Type B pancreatic cell (in vitro differentiated cells): Measurements from ENCODE around the gene SLC25A21. TPM values are rescaled to one million over a fixed set of nuclear protein-coding genes. Genes with fewer than 3 reads are reported as not detected.

Source experiments
- DNase-seq: peaks from one replicate; pipeline ENCODE4 v3.0.0; 2021; ENCODE audit warnings: mixed read lengths; ENCODE audit not compliant: unreplicated experiment; ENCODE audit errors: extremely low spot score
- H3K27ac Mint-ChIP-seq: 2 replicates; pipeline ENCODE4 v1.8.0; 2021; ENCODE audit warnings: mild to moderate bottlenecking, mixed read lengths
- H3K27me3 Mint-ChIP-seq: 2 replicates; pipeline ENCODE4 v1.8.0; 2021; ENCODE audit warnings: mixed read lengths
- H3K36me3 Mint-ChIP-seq: 2 replicates; pipeline ENCODE4 v1.8.0; 2021; ENCODE audit warnings: mixed read lengths
- H3K4me1 Mint-ChIP-seq: one replicate; pipeline ENCODE4 v1.8.0; 2021; ENCODE audit warnings: mixed read lengths; ENCODE audit not compliant: unreplicated experiment
- H3K4me3 Mint-ChIP-seq: 2 replicates; pipeline ENCODE4 v1.8.0; 2021; ENCODE audit warnings: mild to moderate bottlenecking, mixed read lengths
- H3K9me3 Mint-ChIP-seq: 2 replicates; pipeline ENCODE4 v1.8.0; 2021; ENCODE audit warnings: mixed read lengths
- total RNA-seq: library from RNA; stranded (reverse); gene quantifications from 2 replicates; pipeline ENCODE4 v1.2.1, GENCODE V29; 2021; ENCODE audit warnings: low replicate concordance
- TF ChIP-seq, protein P1 (sequence below): fragments of 200-600 bp; sonication (generic); conservative IDR thresholded peaks from 2 replicates; pipeline ENCODE4 v1.5.0; 2021; ENCODE audit warnings: antibody characterized with exemption, mild to moderate bottlenecking

The SLC25A21 gene
- total RNA-seq, 1 donor from 2014 or later = 0.58 TPM

GRCh38 chr14:36791402-36791801, 381.0 kb downstream of the SLC25A21 start:
- peaks cover 7% of the 10 kb centered on the region for H3K27me3 Mint-ChIP-seq
- H3K27ac Mint-ChIP-seq = peak overlapping the region; percentile 21
- H3K4me1 Mint-ChIP-seq = peaks cover 37% of the 10 kb centered on the region
- TF ChIP-seq, protein P1, sequence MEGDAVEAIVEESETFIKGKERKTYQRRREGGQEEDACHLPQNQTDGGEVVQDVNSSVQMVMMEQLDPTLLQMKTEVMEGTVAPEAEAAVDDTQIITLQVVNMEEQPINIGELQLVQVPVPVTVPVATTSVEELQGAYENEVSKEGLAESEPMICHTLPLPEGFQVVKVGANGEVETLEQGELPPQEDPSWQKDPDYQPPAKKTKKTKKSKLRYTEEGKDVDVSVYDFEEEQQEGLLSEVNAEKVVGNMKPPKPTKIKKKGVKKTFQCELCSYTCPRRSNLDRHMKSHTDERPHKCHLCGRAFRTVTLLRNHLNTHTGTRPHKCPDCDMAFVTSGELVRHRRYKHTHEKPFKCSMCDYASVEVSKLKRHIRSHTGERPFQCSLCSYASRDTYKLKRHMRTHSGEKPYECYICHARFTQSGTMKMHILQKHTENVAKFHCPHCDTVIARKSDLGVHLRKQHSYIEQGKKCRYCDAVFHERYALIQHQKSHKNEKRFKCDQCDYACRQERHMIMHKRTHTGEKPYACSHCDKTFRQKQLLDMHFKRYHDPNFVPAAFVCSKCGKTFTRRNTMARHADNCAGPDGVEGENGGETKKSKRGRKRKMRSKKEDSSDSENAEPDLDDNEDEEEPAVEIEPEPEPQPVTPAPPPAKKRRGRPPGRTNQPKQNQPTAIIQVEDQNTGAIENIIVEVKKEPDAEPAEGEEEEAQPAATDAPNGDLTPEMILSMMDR = no peak
- no peaks in the 10 kb centered on the region for H3K9me3 Mint-ChIP-seq
- H3K36me3 Mint-ChIP-seq = no peaks in the 10 kb centered on the region
- no peak for DNase-seq
- no peak overlapping the region for H3K4me3 Mint-ChIP-seq

GRCh38 chr14:36785511-36785910, 386.9 kb downstream of the SLC25A21 start:
- Mint-ChIP-seq H3K4me3 (no peak overlapping the region), H3K27ac (no peak overlapping the region), H3K36me3 (no peaks in the 10 kb centered on the region), H3K9me3 (peaks cover 2% of the 10 kb centered on the region), H3K27me3 (peaks cover 4% of the 10 kb centered on the region), H3K4me1 (peaks cover 25% of the 10 kb centered on the region)
- DNase-seq = no peak
- TF ChIP-seq, protein P1 = no peak

DNA sequence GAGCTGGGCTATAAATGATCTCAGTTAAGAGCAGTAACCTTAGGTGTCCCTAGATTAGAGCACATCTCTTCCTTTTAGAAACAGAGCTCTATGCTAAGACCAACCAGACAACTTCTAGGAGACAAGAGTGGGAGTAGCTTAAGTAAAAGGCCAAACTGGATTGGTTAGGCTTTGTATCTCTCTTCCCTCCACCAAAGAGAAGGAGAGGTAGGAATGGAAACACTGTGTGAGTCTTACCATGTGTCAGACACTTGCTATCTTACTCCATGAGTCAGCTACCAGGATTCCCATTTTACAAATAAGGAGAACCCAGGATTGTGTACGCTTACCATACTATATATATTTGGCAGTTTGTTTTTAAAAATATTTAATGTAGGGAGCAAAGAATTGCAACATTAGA, 387.9 kb downstream of the SLC25A21 start:
- Mint-ChIP-seq H3K4me3 (no peak overlapping the region), H3K4me1 (peaks cover 25% of the 10 kb centered on the region), H3K27me3 (peaks cover 4% of the 10 kb centered on the region), H3K27ac (no peak overlapping the region), H3K36me3 (no peaks in the 10 kb centered on the region), H3K9me3 (peaks cover 6% of the 10 kb centered on the region)
- TF ChIP-seq, protein P1 = no peak
- DNase-seq = no peak

- no peaks in the 10 kb centered on the region for H3K36me3 Mint-ChIP-seq
- no peak overlapping the region for H3K27ac Mint-ChIP-seq
- peaks cover 3% of the 10 kb centered on the region for H3K27me3 Mint-ChIP-seq
Observed at GRCh38 chr14:36781897-36782296, 390.5 kb downstream of the SLC25A21 start.

GRCh38 chr14:36773558-36773957, 398.8 kb downstream of the SLC25A21 start:
- no peaks in the 10 kb centered on the region for H3K36me3 Mint-ChIP-seq
- DNase-seq = no peak
- H3K9me3 Mint-ChIP-seq = peaks cover 5% of the 10 kb centered on the region
- H3K4me3 Mint-ChIP-seq = no peak overlapping the region
- H3K4me1 Mint-ChIP-seq = peaks cover 5% of the 10 kb centered on the region
- H3K27me3 Mint-ChIP-seq = peaks cover 3% of the 10 kb centered on the region
- TF ChIP-seq, protein P1 = no peak
- H3K27ac Mint-ChIP-seq = no peak overlapping the region

More at GRCh38 chr14:36781897-36782296, 390.5 kb downstream of the SLC25A21 start:
- Mint-ChIP-seq H3K4me1 (peaks cover 7% of the 10 kb centered on the region), H3K9me3 (peaks cover 11% of the 10 kb centered on the region), H3K4me3 (no peak overlapping the region)
- TF ChIP-seq, protein P1 = no peak
- no peak for DNase-seq

- TF ChIP-seq, protein P1 = peak; percentile 47
- Mint-ChIP-seq H3K36me3 (no peaks in the 10 kb centered on the region), H3K27me3 (peaks cover 3% of the 10 kb centered on the region), H3K9me3 (peaks cover 3% of the 10 kb centered on the region), H3K4me3 (no peak overlapping the region), H3K4me1 (peaks cover 5% of the 10 kb centered on the region), H3K27ac (no peak overlapping the region)
- DNase-seq = no peak
Observed at GRCh38 chr14:36773136-36773540, 399.3 kb downstream of the SLC25A21 start.
